Hypothalamus (tissue), 51 donors: ENCODE results near the gene BRF1.
A peak's percentile ranks its signal among the peaks of the same experiment; 100 is the strongest.

Experiments
- DNase-seq, 51 donors: peaks; one replicate each; lab custom pipeline; 2025; lab: John Stamatoyannopoulos, UW

The BRF1 gene

GRCh38 chr14:105180592-105181548 lies 119.9 kb downstream of the BRF1 start, which contains the start of gene NUDT14:
NUDT14 (minus strand) TSS chr14:105181312; CDS start chr14:105181209, 103 bp downstream.
- DNase-seq: peak in 27 of 51 donors; percentile 9 to 66 (median 42)

GRCh38 chr14:105179191-105179590 lies 121.6 kb downstream of the BRF1 start:
- DNase-seq: no peak

- DNase-seq: no peak
These were observed 122.0 kb downstream of the BRF1 start for GRCh38 chr14:105178868-105179140.

GRCh38 chr14:105178069-105178867 lies 122.5 kb downstream of the BRF1 start:
- DNase-seq: no peak

GRCh38 chr14:105177082-105177481 lies 123.7 kb downstream of the BRF1 start:
- no peak for DNase-seq

- no peak for DNase-seq
These were observed 124.3 kb downstream of the BRF1 start for GRCh38 chr14:105176513-105176912.

- no peak for DNase-seq
These were observed 126.6 kb downstream of the BRF1 start for GRCh38 chr14:105173901-105174894.

- DNase-seq: no peak
These were observed 127.7 kb downstream of the BRF1 start for GRCh38 chr14:105173145-105173544.

GRCh38 chr14:105172476-105172875 lies 128.3 kb downstream of the BRF1 start:
- DNase-seq: no peak

GRCh38 chr14:105171004-105171673 lies 129.7 kb downstream of the BRF1 start:
- DNase-seq: no peak

- no peak for DNase-seq
These were observed 130.8 kb downstream of the BRF1 start for GRCh38 chr14:105169776-105170655.

- DNase-seq: peak in 8 of 51 donors; percentile 13 to 50 (median 34)
These were observed 131.8 kb downstream of the BRF1 start for GRCh38 chr14:105168979-105169507.

GRCh38 chr14:105168496-105168978 lies 132.3 kb downstream of the BRF1 start, which contains the start of gene JAG2:
JAG2 (minus strand) TSS chr14:105168776; CDS start chr14:105168420, 356 bp downstream.
- peak in 25 of 51 donors; percentile 10 to 50 (median 28) for DNase-seq

GRCh38 chr14:105168093-105168420 lies 132.7 kb downstream of the BRF1 start:
- no peak for DNase-seq

- DNase-seq: peak in 2 of 51 donors; percentile 12 to 13
These were observed 133.3 kb downstream of the BRF1 start for GRCh38 chr14:105167303-105168092.

- DNase-seq: no peak
These were observed 134.1 kb downstream of the BRF1 start for GRCh38 chr14:105166571-105167302.
